GM19025 (cell line): ENCODE measurements around the gene SDC3.

Source experiments
- ATAC-seq: cut with Tn5 transposase; IDR thresholded peaks from one replicate; pipeline ENCODE4 v1.9.1; 2021; ENCODE audit warnings: mild to moderate bottlenecking, low read depth, moderate library complexity; ENCODE audit not compliant: unreplicated experiment

The SDC3 gene

DNA sequence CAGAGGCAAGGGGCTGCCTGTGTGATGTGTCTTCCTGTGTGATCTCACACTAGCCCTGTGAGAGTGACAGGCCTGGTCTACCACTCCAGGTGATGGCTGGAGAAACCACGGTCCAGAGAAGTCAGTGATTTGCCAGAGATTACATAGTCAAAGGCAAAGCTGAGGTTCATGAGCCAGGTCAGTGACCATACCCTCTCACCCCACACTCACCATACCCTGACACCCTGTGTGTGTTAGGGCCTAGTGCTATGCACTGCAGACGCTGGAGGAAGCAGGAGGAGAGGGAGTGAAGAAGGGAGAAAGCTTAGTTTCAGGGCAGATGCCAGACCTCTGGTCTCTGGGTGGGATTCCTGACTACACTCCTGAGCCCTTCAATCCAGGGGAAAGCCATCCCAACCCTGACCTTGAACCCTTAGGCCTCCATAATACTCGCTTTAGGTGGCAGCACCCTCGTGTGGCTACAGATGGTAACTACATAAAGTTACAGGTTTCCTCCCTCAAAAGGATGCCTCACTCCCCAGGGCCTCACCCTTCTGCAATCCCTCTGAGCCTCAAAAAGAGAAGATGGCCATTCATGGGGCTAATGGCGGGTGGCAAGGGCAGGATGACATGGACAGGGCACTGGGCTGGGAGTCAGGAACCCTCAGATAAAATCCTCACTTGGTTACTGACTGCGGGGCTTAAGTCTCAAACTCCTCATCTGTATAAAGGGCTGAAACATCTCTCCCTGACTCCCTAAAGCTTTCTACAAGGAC is 20.8 kb upstream of the SDC3 start:
- ATAC-seq = no peak

- ATAC-seq = no peak
These were observed 20.2 kb upstream of the SDC3 start for GRCh38 chr1:30928789-30929134.

- ATAC-seq = no peak
These were observed 19.6 kb upstream of the SDC3 start for GRCh38 chr1:30928171-30928570.

GRCh38 chr1:30927448-30927847 is 18.9 kb upstream of the SDC3 start:
- no peak for ATAC-seq

- ATAC-seq = no peak
These were observed 15.0 kb upstream of the SDC3 start for GRCh38 chr1:30923597-30923996.

DNA sequence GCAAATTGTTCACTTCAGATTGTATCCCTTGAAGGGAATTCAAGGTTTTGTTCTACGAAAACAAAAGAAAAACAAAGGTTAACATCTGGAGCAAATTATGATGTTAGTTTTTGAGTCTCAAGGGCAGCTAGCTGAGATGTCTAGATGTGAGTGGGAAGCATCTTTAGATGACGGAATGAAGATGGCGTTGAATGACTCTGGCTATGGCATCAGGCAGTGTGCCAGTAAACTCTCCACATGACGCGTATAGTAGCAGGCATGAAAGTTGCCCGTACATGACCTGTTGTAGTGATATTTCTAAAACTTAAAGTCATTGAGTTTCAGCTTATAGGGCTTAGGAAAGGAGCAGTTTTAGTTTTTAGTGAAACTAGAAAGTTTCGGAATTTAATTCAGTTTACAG is 12.3 kb upstream of the SDC3 start:
- ATAC-seq = no peak

DNA sequence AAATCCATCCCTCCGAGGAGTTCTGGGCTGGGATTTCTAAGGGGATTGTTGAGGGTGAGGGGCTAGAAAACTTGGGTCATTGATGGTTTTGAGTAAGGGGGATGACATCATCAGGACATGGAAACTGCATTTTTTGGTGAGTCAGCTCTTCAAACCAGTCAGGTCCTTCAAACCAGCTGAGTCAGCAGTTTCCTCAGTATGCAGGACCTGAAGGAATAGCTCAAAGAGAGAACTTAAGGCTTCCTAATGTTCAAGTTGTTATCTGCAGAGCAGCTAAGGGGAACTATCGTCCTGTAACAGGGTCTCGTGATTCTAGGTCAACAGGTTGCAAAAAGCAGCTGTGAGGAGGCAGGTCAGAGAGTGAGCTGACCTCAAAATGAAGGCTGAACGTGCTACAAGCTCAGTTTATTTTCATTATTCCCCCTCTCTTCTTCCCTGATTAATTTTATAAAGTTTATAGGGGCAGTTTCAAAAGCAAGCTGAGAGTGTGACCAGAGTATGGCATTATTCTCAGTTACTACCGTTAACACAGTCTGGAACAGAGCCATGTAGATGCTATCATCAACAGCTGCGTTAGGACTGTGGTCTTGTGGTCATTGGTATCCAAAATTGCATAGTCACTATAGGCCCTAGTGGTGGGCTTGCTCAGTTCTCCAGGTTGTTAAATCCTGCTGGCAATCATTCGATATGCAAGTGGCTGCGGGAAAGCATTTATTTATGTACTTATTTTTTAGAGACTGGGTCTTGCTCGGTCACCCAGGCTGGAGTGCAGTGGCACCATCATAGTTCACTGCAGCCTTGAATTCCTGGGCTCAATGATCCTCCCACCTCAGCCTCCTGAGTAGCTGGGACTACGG is 10.7 kb upstream of the SDC3 start:
- no peak for ATAC-seq

DNA sequence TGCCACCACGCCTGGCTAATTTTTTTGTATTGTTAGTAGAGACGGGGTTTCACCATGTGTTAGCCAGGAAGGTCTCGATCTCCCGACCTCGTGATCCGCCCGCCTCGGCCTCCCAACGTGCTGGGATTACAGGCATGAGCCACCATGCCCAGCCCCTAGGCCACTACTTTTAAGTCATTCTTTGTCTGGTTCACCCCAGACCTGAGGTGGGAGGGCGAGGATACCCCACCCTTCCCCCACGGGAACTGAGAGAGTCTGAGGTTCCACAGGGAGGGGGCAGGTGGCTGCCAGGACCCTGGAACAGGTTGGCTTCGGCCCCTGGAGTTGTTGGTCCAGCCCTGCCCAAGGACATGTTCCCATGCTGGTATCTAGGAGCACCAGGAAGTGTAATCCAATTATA is 7.7 kb upstream of the SDC3 start:
- no peak for ATAC-seq

GRCh38 chr1:30915491-30916230 is 7.1 kb upstream of the SDC3 start:
- no peak for ATAC-seq

DNA sequence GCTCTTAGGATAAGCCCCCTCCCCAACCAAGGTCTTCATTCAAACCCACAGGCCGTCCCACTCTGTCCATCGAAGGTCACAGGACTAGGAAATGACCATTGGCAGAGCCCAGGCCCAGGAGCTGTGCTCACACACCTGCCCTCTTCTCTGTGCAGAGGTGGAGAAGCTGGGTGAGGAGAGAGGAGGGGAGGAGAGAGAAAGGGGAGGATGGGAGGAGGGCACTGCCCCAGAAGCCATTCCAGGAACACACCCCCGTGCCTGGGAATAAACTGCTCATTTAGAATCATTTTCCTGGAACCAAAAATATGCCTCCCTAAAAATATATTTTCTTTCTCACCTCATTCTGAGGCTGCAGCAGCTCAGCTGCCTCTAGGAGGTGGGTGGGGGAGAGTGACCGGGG is 6.4 kb upstream of the SDC3 start:
- no peak for ATAC-seq

DNA sequence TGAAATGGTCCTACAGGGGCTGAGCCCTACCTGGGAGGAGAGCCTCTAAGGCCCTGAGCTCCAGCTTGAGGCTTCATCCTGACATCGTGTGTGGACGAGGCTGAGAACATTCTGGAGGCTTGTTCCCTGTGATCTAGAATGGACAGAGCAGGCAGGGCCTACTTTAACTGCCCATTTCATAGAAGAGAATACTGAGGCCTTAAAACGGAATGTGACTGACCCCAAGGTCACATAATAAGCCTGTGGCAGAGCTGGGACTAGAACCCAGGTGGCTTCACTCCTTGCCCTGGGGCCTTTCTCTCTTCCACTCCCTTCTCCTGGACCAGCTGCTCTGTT is 6.0 kb upstream of the SDC3 start:
- ATAC-seq = no peak

DNA sequence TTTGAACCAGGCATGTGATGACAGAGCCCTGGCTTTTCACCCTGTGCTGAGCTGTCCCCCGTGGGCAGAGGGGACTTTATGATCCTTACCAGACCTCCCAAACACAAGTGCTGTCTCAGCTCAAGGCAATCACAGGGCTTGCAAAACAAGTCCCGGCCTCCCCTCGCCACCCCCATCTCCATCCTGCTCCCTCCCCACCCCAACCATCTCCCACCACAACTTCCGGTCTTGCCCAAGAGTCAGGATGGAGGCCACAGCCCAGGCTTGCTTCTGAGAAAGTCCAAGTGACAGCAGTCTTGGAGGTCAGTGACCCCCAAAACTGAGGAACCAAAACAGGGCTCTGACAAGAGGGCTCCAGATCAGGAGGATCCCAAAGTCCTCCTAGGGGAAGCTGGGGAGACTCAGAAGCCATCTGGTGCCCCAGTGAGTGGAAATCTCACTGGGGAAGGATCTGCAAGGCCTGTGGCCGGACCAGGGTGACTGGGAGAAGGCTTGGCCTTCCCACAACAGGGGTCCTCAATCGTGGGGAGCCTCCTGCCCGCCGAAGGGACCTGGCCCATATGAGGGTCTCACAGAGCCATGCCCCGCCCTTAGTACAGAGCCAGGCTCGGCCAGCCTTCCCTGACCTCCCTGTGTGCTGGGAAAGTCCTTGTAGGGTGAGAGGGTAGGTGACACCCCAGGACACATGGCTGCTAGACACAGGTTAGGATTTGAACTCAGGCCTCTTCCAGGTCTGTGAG is 4.5 kb upstream of the SDC3 start:
- no peak for ATAC-seq

DNA sequence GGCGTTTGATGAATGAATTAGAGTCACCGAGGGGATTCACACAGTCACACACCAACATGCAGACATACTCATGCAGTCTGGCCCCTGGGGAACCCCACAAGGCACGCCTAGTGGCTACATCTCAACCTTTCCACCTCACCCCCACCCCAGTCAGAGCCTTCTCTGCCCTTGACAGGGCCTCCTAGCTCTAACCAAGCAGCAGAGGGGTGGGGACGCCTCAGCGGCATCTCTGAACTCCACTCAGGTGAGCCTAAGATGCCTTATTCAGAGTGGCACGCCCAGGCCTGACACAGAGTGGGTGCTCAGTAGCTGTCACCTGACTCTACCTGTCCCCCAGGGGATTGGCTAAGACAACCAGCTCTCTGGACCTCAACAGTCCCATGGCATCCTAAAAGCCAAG is 3.7 kb upstream of the SDC3 start:
- no peak for ATAC-seq

DNA sequence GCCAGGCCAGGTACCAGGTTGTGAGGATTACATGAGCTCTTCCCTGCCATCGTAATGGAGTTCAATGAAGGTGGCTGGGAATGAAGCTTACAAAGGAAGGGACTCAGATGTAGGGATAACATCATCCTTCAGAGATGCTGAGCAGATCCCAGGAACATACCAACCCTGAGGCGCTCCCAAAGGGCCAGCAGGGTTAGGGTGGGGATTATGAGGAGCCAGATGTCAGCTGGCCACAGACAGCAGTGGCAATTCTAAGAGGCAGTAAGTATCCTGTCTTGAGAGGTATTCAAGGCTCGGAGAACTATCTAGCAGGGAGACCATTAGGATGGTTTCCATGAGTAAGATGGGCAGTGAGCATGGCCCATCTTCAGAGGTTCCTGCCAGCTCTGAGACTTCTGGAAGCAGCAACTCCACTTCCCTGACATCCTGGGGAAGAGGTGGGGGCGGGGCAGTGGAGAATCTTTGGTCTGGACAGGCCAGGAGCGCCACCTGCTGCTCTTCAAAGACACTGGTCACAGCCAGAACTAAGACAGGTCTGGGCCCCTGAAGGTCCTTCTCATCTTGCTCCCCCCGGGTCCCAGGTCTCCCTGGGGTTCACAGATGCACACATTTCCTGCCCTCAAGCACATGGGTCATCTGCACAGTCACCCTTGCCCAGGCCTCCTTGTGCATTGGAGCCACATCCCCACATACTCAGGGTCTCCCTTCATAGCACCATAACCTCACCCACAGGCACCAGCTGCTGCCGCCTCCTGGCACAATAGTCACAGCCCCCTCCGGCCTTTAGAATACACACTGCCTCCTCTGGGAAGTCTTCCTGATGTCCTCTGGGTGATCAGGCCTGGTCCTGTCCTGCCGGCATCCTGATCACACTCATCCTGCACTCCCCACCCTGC is 2.7 kb upstream of the SDC3 start:
- no peak for ATAC-seq

DNA sequence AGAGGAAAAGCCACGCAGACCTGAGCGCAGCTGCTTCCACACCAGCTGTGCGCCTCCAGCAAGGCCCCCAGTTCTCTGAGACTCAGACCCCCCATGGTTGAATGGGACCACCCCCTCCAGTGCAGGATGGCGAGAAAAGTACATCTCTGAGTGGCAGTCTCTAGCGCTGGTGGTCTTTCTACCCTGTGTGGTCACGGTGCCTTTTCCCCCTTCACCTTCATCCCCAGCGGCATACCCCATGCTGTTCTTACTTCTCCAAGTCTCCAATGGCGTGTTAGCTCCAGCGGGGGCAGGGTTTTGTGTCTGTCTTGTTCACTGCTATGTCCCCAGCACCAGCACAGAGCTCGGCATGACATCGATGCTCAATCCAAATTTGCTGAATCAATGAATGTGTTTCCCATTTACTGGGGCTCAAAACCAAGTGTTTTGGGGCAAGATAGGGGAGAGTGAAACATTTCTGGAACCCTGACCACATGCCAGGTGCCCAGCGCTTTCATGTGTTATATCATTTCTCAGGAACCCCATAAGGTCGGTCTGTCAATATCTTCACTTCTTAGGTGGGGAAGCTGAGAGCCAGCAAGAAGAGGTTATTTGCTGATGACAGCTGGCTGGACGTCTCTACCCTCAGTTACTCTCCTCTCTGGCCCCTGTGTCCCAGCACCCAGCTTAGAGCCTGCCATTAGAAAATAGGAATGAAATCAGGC is 959 bp upstream of the SDC3 start:
- ATAC-seq = no peak

DNA sequence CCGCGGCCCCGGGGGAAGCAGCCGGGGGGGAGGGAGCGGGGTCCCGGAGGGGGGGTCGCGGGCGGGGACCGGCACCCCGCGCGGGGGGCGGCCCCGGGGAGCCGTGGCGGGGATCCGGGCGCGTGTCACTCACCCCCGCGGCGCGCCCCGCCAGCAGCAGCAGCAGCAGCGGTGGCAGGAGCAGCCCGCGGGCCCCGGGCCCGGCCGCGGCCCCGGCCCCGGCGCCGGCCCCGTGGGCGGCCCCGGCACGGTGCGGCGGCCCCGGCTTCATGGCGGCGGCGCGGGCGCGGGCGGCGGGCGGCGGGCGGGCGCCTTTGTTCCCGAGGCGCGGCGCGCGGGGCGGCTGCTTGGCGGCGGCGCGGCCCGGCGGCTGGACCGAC is 252 bp downstream of the SDC3 start:
- ATAC-seq = no peak

GRCh38 chr1:30907481-30908315 is 860 bp downstream of the SDC3 start:
- no peak for ATAC-seq

DNA sequence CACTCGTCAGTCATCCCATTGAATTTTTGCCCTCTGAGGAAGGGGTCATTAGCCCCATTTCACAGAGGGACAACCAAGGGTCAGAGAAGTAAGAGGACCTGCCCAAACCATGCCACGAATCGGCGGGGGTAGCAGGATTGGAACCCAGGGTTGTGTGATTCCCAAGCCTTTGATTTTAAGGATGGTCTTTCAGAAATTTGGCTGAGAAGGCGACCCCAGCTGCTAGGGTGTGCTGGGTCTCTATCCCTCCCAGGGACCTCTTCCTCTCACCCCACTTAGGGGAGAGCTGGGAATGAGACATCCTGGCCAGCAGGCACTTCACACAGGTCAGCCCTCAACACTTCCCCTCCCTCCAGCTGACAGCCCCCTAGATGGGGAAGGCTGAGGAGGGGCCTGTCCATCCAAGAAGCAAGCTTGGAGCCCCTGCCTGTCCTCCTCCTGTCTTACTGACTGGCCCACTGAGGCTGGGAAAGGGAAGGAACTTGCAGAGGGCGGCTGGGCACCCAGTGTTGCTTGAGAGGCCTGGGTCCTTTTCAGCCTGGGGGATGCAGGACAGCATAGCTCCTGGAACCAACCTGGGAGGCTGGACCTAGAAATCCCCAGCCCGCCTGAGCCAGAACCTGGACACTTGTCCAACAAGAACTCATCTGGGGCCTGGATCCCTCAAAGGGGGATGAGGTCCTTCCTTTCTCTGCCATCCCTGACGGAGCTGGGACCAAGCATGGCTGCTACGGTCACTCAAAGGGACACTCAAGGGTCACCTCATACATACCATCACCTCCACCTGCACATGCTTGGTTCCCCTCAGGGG is 1.7 kb downstream of the SDC3 start:
- no peak for ATAC-seq
